Loucy (cell line): ENCODE data around the gene TRIM25.

Source experiments
- H2AFZ ChIP-seq: fragments of 200-600 bp; sonication (generic); 2 replicates; pipeline ENCODE4 v1.6.0; 2016; ENCODE audit warnings: antibody characterized with exemption, mild to moderate bottlenecking, low read length, moderate library complexity
- H3F3A ChIP-seq: fragments of 200-600 bp; 2 replicates; pipeline ENCODE4 v1.6.0; 2016; ENCODE audit warnings: antibody characterized with exemption, low read depth, mild to moderate bottlenecking
- H3K27me3 ChIP-seq: fragments of 200-600 bp; sonication (generic); 2 replicates; pipeline ENCODE4 v1.6.1; 2014; ENCODE audit warnings: low read length, mild to moderate bottlenecking; ENCODE audit not compliant: insufficient read depth, poor library complexity, severe bottlenecking
- H3K36me3 ChIP-seq: fragments of 200-600 bp; sonication (generic); 2 replicates; pipeline ENCODE4 v1.6.1; 2016; ENCODE audit warnings: low read length; ENCODE audit not compliant: insufficient read depth
- H3K4me1 ChIP-seq: fragments of 200-600 bp; sonication (generic); 2 replicates; pipeline ENCODE4 v1.5.1; 2014; ENCODE audit warnings: low read length, mild to moderate bottlenecking; ENCODE audit not compliant: insufficient read depth, poor library complexity, severe bottlenecking
- H3K4me2 ChIP-seq: fragments of 200-600 bp; sonication (generic); 2 replicates; pipeline ENCODE4 v1.6.0; 2014; ENCODE audit warnings: antibody characterized with exemption, low read length, low read depth, mild to moderate bottlenecking; ENCODE audit not compliant: poor library complexity, severe bottlenecking
- H3K4me3 ChIP-seq: fragments of 200-600 bp; sonication (generic); 2 replicates; pipeline ENCODE4 v1.5.1; 2014; ENCODE audit warnings: low read length, mild to moderate bottlenecking, mixed read lengths; ENCODE audit not compliant: poor library complexity, severe bottlenecking
- H3K79me2 ChIP-seq: fragments of 200-600 bp; sonication (generic); 2 replicates; pipeline ENCODE4 v1.6.1; 2014; ENCODE audit warnings: low read length; ENCODE audit not compliant: insufficient read depth
- H3K9ac ChIP-seq: fragments of 200-600 bp; sonication (generic); 2 replicates; pipeline ENCODE4 v1.6.0; 2014; ENCODE audit warnings: mild to moderate bottlenecking, low read depth, low read length, moderate library complexity; ENCODE audit not compliant: poor library complexity, severe bottlenecking
- H3K9me2 ChIP-seq: fragments of 200-600 bp; sonication (generic); replicated peaks from 2 replicates; pipeline ENCODE4 v1.6.1; 2016; ENCODE audit warnings: low read depth, low read length, mixed read lengths
- H3K9me3 ChIP-seq: fragments of 200-600 bp; sonication (generic); 2 replicates; pipeline ENCODE4 v1.6.1; 2014; ENCODE audit warnings: mild to moderate bottlenecking, antibody characterized with exemption, low read length, low read depth; ENCODE audit not compliant: insufficient read depth
- H4K20me1 ChIP-seq: fragments of 200-600 bp; sonication (generic); 2 replicates; pipeline ENCODE4 v1.6.0; 2014; ENCODE audit warnings: antibody characterized with exemption, low read length, mild to moderate bottlenecking; ENCODE audit not compliant: insufficient read depth, poor library complexity, severe bottlenecking
- CTCF ChIP-seq: fragments of 200-600 bp; sonication (generic); conservative IDR thresholded peaks from 2 replicates; pipeline ENCODE4 v1.5.1; 2014; ENCODE audit warnings: mild to moderate bottlenecking, antibody characterized with exemption, low read length
- EZH2phosphoT487 ChIP-seq: fragments of 200-600 bp; IDR thresholded peaks from 2 replicates; pipeline ENCODE4 v1.6.1; 2018; ENCODE audit warnings: antibody characterized with exemption, mild to moderate bottlenecking, moderate library complexity, borderline replicate concordance

Gene TRIM25

GRCh38 chr17:56876766-56877179 is 37.1 kb downstream of the TRIM25 start:
- Histone ChIP-seq H3K79me2 (no peaks in the 10 kb centered on the region), H3K9me3 (no peaks in the 10 kb centered on the region), H4K20me1 (no peaks in the 10 kb centered on the region), H2AFZ (no peak overlapping the region), H3K4me2 (no peak overlapping the region), H3K4me1 (no peaks in the 10 kb centered on the region), H3K9ac (no peak overlapping the region), H3K27me3 (no peaks in the 10 kb centered on the region), H3K4me3 (no peak overlapping the region), H3K36me3 (no peaks in the 10 kb centered on the region), H3F3A (no peaks in the 10 kb centered on the region), H3K9me2 (no peaks in the 10 kb centered on the region)
- TF ChIP-seq EZH2phosphoT487 = no peak
- TF ChIP-seq CTCF = no peak

- Histone ChIP-seq H3K9me2 (no peaks in the 10 kb centered on the region), H2AFZ (no peak overlapping the region), H3K4me2 (no peak overlapping the region), H3K4me1 (no peaks in the 10 kb centered on the region), H3K79me2 (no peaks in the 10 kb centered on the region), H4K20me1 (no peaks in the 10 kb centered on the region), H3K27me3 (no peaks in the 10 kb centered on the region), H3K9ac (no peak overlapping the region), H3F3A (no peaks in the 10 kb centered on the region), H3K9me3 (no peaks in the 10 kb centered on the region), H3K36me3 (peaks cover 11% of the 10 kb centered on the region; the same call in 1 of the 2 replicates), H3K4me3 (no peak overlapping the region)
- TF ChIP-seq EZH2phosphoT487 (no peak), CTCF (no peak)
Observed at GRCh38 chr17:56870081-56870651, 43.7 kb downstream of the TRIM25 start.

DNA sequence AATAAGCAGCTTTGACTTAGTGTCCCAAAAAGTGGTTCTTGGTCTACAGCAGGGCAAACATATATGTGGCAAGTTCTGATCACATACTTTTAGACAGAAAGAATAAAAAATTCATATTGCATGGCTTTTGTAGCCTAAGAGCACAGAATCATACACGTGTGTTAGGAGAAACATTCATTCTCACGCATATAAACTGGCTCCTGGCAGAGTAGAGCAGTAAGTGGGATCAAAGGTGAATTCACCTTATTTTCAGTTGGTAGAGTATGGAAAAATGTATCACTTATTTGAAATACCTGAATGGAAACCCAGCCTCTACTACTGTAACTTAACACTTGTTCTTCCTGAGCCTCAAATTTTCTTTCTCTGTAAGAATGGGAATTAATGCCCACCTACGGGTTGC is 45.1 kb downstream of the TRIM25 start:
- Histone ChIP-seq H3K4me2 (no peak overlapping the region), H3K9ac (no peak overlapping the region), H3K4me3 (no peak overlapping the region), H3K79me2 (no peaks in the 10 kb centered on the region), H2AFZ (no peak overlapping the region), H3F3A (no peaks in the 10 kb centered on the region), H3K4me1 (no peaks in the 10 kb centered on the region), H3K36me3 (peaks cover 24% of the 10 kb centered on the region; the same call in 1 of the 2 replicates), H3K27me3 (no peaks in the 10 kb centered on the region), H4K20me1 (no peaks in the 10 kb centered on the region), H3K9me2 (no peaks in the 10 kb centered on the region), H3K9me3 (no peaks in the 10 kb centered on the region)
- no peak for TF ChIP-seq CTCF
- no peak for TF ChIP-seq EZH2phosphoT487
